ELR (cell line): ENCODE data around the gene MYOF.
"Not testable (repeated sequence)": the region's sequence is repeated elsewhere in the genome, so short reads cannot be mapped to it uniquely, and the experiment has no call there.

Experiments used
- DNase-seq: peaks from one replicate; pipeline ENCODE4 v3.0.0-alpha.2; 2015; ENCODE audit warnings: low read depth

MYOF gene

GRCh38 chr10:93420944-93421825 is 60.9 kb downstream of the MYOF start:
- DNase-seq, result no peak

GRCh38 chr10:93420091-93420490 is 62.0 kb downstream of the MYOF start:
- no peak for DNase-seq

DNA sequence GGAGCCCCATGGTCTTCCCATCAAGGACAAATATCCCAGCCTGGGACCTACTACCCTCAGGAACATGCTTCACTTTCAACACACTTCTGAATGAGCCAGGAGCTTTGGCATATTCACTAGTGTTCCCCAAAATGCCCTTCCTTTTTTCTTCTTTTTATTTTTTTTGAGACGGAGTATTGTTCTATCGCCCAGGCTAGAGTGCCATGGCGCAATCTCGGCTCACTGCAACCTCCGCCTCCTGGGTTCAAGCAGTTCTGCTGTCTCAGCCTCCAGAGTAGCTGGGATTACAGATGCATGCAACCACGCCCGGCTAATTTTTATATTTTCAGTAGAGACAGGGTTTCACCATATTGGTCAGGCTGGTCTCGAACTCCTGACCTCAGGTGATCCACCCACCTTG is 63.1 kb downstream of the MYOF start:
- not testable (repeated sequence) for DNase-seq

DNA sequence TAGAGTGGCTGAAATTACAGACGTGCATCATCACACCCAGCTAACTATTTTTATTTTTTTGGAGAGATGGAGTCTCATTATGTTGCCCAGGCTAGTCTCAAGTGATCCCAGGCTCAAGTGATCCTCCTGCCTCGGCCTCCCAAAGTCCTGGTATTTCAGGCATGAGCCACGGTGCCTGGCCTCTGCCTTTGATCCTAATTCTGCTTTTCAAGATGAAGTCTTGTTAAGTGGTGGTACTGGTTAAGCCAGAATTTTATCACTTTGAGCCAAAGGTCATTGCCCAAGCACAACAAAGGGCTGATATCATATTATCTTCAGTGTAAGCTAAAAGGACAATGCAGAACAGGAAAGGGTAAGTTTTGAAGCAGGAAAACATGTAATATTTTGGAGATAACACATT is 64.2 kb downstream of the MYOF start:
- DNase-seq, result no peak

GRCh38 chr10:93417266-93417665 is 64.9 kb downstream of the MYOF start:
- DNase-seq, result no peak

DNA sequence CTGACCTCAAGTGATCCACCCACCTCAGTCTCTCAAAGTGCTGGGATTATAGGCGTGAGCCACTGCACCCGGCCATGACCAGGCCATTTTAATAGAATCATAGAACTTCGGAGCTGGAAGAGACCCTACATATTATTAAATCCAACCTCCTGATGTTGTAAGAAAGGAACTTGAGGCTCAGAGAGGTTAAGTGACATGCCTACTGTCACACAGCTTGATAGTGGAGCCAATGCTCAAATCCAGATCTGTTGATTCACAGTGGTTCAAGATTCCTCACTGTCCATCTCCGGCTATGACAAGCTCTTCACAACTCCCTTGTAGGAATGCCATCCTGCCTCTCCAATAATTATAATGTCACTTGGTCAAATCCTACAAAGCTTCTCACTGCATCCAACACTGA is 65.3 kb downstream of the MYOF start:
- no peak for DNase-seq

DNA sequence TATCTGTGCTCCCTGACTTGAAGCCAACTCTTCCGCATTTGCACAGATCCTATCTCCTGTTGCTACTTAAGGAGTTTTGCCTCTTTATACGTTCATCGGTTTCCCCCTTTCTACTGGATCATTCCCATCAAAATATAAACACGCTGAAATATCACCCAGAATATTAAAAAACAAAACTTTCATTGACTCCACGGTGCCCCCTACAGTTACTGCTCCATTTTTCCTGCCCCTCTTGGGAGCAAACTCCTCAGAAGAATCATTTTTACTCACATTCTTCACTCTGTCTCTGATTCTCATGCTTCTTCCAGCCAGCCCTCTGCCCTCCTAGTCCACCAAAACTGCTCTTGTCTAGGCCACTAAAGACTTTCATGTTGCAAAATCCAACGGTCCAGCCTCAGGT is 66.4 kb downstream of the MYOF start:
- peak; percentile 15 for DNase-seq

DNA sequence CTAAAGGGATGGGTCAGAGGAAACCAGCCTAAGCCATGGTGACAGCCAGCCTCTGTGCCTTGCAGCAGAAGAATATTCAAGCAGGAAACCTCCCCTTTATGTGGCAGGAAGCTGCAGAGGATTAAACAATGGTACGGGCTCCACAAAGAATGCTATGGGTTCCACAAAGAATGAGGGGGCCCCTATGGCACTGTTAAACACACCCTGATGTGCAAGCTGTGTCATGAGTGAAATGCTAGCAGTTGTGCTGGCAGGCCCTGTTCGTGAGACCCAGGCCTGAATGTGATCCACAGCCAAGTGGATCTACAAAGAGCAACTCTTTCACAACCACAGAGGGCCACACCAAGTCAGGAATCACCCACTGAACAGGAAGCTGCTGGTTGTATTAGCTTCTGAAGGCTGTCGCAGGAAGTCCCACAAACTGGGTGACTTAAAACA is 68.9 kb downstream of the MYOF start:
- no peak for DNase-seq

GRCh38 chr10:93412801-93413200 is 69.3 kb downstream of the MYOF start:
- DNase-seq, result no peak

- DNase-seq, result no peak
Observed at GRCh38 chr10:93410697-93411348, 71.3 kb downstream of the MYOF start.

DNA sequence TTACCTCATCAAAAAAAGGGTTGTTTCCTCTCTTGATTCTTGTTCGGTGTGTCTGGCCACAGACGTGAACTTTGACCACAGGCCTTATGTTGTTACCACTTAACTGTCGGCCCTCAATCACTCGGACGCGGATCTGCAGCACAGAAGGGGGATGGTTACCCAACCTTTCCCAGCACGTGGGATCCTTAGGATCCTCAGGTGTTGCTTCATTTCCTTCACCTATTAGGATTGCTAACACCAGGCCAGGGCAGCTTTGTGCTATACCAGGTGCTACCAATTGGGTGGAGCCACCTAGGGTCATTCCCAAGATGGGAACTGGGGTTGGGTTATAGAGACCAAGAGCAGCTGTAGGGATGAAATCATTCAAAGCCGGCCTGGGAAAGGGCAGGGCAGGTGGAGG is 73.4 kb downstream of the MYOF start:
- no peak for DNase-seq

DNA sequence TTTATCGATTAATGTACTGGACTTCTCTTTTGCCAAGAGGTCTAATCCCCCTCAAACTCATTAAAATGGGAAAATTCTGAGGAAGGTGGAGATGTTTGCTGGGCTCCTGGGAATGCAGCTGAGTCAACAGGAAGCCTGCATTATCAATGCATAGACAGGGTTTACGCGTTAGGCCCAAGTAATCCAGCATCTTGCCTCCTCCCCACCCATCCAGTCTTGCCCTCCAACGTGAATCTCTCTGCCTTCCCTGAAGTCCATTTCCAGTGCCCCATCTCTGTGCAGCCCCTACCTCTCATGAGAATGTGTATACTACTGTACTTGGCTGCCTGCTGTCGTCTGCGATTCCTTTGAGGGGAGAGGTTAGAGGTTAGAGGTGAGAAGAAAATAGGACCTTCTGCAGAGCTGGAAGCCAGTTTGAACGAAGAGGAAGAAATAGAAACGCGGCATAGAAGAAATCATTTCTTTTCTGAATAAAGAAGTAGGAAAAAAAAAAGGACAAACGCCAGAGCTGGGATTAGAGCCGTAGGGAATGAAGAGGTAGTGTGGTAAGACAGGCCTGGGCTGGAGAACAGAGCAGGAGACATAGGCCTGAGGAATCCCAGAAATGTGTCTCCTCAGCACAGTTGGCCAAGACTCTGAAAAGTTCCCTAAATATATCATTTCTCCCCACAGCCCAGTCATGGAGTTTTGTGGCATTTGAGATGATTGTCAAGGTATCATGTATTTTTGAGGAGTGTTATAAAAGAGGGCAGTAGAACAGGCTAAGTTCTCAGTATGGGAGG is 75.6 kb downstream of the MYOF start:
- DNase-seq, result peak; percentile 65

- DNase-seq, result no peak
Observed at GRCh38 chr10:93404048-93404354, 78.1 kb downstream of the MYOF start.

DNA sequence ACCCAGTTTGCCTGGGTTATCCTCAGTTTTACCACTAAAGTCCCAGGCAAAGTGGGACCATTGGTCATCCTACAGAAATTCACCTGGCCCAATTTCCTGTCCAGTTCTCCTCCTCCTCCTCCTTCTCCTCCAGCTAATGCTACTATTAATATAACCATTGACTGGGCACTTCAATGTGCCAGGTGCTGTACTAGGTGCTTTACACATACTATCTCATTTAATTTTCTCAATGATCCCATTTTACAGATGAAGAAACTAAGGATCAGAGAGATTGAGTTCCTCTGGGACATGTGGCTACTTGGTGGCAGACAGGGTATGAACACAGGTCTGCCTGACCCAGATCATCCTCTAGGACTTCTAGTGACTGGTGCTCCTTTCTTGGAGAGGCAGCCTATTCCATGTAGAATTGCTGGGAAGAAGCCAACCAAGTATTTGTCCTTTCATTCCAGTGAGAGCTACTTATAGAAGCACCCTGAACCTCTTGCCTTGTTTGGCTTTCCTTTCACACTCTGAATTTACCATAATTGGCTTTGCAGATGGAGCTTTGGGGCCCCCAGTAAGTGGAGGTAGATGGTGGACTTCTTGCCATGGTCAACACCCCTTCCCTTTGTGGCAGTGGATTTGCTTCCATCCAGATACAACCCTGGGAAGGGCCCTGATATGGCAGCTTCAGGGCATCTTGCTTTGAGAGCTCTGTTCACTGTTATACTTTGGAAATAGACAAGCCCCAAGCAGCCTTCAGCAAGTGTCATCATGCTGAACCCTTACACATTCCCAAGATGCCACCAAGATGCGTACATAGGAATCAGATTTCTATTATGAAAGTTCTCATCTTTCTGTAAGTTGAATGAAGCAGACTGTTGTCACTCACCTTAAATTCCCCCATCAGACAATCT is 78.7 kb downstream of the MYOF start:
- no peak for DNase-seq

GRCh38 chr10:93402192-93402591 is 79.9 kb downstream of the MYOF start:
- no peak for DNase-seq

GRCh38 chr10:93398528-93398927 is 83.6 kb downstream of the MYOF start:
- no peak for DNase-seq

GRCh38 chr10:93397020-93397419 is 85.1 kb downstream of the MYOF start:
- no peak for DNase-seq

- no peak for DNase-seq
Observed at GRCh38 chr10:93393211-93393610, 88.9 kb downstream of the MYOF start.

GRCh38 chr10:93392121-93392520 is 90.0 kb downstream of the MYOF start:
- DNase-seq, result no peak

DNA sequence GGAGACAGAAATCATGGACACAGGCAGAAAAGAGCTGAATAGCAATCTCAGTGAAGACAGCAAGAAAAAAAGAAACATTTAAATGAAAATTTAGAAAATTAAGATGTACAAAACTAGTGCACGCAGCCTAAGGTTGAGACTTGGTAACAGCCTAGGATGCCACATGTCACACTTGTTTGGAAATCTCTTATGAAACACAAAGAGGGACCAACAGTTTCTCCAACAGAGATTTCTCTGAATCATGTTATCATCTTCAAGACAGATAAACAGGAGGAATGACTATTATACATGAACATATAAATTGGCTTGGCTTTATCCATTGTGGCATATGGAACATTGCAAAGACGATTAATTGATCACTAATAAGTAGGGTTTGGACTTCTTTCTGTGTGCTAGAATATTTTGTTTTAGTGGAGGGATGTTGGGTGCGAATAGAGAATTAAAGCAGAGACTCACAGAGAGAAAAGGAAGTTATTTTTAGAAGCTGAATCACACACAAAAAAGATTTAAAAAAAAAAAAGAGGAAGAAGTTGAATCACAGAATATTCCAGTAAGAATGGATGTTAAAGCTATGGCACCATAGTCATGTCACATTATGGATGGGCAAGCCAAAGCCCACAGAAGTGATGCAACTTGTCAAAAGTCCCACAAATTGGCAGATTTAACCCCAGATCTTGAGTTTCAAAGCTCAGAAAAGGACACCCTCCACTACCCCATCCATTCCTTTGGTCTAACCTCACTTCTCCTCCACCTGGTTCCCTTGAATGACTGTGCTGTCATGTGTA is 91.6 kb downstream of the MYOF start:
- no peak for DNase-seq
